DMS53 (cell line): Measurements from ENCODE around the gene DAB2.

Source experiments
- DNase-seq: peaks from one replicate; lab custom pipeline; 2025; lab: John Stamatoyannopoulos, UW

The DAB2 gene

DNA sequence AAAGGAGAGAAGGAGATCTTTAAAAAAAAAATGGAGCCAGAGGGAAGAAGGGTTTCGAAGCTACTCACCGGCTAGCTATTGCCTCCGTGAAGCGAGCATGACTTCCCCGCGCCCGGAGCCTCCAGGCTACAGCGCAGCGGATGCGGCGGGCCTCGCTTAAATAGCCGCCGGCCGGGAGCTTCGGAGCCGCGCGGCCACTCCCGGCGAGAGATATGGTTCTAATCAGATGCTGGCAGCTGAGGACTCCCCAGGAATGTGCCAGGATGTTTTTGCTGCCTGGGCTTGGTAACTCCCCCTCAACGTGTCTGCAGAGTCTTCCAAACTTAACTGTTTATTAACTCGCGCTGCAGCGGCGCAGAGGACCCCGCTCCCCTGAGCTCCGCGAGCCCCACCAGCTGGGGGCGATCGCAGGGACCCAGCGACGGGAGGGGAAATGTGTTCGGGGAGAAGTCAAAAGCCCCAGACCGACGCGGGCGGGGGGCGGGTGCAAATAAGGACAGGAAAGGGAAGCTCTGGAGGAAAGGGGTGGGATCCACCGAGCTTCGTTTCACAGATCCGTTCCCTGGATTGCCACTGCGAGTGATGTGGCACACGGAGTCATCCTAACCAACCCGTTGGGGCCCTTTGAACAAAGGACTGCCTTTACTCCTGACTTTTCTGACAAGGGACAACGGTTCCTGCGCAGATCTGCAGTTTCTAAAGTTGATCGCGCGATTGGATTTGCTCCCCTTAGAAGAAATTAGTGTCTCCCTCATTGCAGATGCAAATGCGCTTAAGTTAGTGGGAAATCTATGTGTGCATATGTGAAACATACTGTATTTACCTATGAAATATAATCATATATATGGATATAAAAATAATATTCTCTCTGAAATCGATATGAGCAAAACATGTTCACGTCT lies at the start of gene DAB2:
DAB2 (minus strand) TSS at position 245 of the 902 bp plus-strand sequence. CDS start 30,660 bp downstream, outside the sequence.
- DNase-seq, result peak; percentile 83

- DNase-seq, result no peak
Observed at GRCh38 chr5:39473156-39473775, 48.5 kb upstream of the DAB2 start.

DNA sequence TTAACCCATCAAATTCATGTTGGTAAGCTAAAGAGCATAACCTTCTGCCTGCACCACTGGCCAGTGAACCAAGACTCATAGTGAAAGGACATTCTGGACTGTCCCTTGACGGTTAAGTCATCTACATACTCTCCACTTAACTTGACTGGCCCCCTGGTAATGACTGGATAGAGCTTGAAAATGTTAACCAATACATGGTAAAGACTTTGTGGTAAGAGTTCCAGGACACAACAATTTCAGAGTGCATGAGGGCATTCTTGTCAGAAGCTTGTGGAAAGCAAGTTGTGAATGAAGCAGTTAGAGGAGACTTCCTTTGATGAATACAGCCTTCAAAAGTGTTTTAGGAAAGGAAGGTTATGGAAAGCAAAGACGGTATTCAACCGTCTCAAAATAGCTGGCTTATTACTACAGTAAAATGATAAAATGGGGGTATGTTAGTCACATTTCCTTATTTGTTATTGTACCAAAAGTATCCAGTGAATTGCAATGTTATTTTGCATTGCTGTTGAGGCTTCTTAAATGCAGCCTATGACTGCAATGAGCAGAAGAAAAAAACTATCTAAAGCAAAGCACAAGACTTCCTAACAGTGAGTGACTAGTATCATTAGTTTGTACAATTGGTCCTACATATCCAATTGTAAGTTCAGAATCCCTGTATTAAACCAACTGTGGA lies 47.2 kb upstream of the DAB2 start:
- DNase-seq, result no peak

- no peak for DNase-seq
Observed at GRCh38 chr5:39470811-39471210, 46.0 kb upstream of the DAB2 start.

- no peak for DNase-seq
Observed at GRCh38 chr5:39469777-39470415, 45.1 kb upstream of the DAB2 start.

DNA sequence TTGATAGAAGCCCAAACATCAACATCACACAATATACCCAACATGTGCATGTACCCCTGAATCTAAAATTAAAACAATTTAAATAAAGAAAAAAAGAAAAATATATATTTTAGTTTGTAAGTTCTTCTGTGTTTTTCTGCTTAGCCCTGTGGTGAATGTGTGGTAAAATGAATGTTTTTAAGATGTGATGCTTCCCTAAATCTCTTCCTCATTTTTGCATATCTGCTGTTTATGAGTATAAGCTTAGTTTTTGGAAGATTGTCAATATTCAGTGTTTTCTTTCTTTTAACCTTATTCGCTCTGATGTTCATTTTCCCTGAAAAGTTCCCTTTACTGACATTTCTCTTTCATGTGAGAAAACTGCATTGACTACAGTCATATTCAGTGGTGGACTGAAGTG lies 44.4 kb upstream of the DAB2 start:
- no peak for DNase-seq

DNA sequence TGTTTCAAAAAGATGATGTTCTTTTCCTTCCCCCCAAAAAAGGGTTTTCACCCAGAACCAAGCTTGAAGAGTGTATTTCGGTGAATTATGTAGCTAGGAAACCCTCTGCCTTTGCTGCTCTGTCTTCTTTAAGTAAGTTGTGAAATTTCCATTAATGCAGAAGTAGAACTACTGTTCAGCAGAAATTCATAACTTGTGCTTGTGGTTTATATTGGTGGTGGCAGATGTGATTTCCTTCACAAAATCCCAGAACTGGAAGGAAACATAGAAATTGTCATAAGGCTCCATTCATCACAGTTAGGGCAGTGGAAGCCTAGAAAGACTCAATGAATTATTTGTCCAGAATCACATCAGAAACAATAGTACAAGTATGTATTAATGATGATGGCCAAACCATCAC lies 42.1 kb upstream of the DAB2 start:
- DNase-seq, result no peak

GRCh38 chr5:39465843-39466242 lies 41.1 kb upstream of the DAB2 start:
- DNase-seq, result no peak

DNA sequence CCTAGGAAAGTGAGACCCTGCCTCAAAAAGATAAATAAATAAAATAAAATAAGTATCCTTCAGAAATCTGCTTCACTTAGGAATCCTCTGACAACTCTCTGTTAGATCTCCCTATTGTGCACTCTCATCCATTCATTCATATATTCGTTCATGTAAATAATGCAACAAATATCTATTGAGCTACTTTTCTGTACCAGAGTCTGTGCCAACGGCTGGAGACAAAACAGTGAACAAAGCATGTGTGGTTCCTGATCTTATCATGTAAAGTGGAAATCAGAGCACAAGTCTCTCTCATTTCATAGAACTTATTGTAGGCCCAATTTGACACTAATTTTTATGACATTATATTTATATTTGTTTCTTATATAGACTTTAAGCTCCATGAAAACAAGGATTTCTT lies 40.3 kb upstream of the DAB2 start:
- no peak for DNase-seq

DNA sequence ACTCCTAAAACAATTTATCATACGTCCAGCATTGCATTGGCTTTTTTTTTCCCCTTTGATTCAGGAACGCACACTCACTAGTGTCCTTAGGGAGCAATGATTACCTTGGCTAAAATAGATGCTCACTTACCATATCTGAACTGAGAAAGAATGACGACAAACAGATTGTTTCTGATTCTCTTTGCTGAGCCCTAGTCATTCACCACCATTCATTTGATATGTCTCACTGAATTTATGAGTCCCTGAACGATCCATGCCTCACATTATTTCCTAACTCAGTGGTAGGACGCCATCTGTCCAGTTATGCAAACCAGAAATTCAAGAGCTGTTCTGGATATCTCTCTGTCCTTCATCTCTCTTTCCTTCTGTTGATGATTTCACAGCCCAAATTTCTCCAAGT lies 39.3 kb upstream of the DAB2 start:
- DNase-seq, result no peak

DNA sequence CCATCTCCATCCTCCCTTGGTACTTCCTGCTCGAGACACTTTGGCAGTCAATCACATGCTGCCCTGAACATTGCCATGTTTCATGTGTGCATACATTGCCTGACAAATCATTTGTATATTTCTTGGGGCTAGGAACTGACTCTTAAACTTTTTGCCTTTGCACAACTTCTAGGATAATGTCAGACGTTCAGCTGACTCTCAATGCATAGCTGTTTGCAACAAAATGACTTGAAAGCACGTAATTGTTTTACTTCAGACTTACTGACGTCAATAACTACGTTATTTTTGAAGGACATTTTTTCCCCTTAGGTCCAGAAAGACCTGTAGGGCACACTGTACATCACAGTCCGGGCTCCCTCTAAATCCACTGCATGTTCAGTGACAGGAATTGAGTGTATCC lies 37.4 kb upstream of the DAB2 start:
- DNase-seq, result no peak

DNA sequence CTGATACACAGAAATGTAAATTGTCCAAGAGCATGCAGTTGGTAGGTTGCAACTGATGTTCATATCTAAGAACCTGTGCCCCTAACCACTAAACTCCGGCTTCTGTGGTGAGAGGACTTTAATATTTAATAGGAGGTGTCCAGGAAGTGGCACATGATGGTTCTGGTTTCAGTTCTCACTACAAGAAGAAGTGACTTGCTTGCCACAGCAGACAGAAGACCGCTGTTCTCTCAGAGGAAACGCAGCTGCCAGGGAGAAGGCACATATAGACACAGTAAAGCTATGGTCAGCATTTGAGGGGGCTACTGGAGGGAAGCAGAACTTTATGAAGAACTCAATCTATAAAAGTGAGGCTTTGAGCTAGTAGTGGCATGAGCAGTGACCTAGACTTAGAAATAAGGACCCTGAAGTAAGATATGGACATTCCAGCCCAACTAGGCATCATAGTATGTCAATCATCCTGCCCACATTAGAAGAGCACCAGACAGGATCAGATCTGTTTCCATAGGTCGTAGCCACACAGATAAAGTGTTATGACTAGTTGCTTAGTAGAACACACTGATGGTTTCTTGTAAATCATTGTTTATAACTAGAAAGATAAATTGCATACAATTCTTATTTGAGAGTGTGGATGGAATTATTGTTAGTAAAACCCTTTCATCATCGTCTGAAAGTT lies 36.4 kb upstream of the DAB2 start:
- no peak for DNase-seq

DNA sequence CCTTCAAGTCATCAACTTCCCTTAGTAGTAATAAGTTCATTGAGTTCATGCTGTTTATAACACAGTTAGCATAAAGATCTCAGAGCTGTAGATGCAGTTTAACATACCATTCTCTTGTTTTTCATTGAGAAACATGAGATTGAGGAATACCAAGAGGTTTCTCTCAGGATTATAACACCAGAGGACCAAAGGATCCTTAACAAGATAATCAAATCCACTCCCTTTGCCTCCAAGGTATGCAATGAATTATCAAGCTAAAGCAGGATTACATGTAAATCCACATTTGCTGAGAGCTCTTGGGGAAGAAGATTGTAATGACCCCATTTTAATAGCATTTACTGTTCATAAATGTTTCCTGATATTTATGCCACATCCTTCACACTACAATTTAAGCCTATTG lies 35.1 kb upstream of the DAB2 start:
- no peak for DNase-seq

DNA sequence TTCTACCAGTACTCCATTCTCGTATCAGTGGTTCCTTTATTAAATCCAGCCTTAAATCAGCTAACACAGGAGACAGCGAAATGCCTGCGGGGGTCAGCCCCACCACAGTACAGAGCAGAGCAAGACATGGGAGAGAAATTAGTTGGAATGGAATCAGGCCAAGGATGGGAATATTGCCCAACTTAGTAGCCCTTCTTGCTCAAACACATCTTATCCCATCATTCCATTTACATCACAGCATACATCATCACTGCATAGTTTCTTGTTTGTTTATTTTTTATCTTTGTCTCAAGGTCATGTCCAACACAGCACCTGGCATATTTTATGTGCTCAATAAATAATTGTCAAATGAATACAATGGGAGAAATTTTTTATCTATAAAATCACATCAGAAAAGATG lies 34.3 kb upstream of the DAB2 start:
- DNase-seq, result no peak

DNA sequence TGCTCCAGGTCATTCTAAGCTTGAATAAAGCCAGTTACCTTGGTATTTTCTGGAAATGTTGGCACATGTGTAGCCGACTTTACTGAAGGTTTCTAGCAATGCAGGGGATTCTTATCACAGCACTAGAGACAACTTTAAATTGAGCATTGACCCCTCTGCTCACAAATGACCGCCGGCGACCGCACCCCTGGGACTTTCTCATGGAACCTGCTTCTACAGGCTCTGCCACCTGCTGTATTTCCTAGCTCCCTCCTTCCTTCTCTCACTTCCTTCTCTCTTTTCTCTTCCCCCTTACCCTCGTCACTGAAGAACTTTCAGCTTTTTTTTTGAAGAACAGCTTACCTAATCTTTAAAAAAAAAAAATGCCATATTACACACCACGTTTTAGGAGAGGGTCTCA lies 30.9 kb upstream of the DAB2 start:
- no peak for DNase-seq

GRCh38 chr5:39453606-39454005 lies 28.8 kb upstream of the DAB2 start:
- no peak for DNase-seq

GRCh38 chr5:39452846-39453245 lies 28.1 kb upstream of the DAB2 start:
- DNase-seq, result no peak

GRCh38 chr5:39451276-39451941 lies 26.6 kb upstream of the DAB2 start:
- DNase-seq, result no peak

DNA sequence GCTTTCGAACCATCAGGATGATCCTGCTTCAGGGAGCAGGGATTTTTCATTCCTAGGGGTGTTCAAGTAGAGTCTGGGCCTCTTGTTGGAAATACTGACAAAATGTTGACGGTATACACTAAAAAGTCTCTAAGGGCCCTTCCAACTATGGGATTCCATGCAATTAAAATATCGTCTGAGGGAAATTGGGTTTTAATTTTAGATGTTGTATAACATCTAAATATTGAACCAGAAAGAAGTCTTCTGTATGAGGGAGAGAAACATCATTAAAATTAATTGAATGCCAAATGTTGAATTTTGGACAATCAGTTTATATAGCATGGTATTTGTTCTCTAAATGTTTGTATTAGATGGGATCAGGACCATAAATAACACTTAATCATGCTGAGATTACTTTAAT lies 25.7 kb upstream of the DAB2 start:
- no peak for DNase-seq

DNA sequence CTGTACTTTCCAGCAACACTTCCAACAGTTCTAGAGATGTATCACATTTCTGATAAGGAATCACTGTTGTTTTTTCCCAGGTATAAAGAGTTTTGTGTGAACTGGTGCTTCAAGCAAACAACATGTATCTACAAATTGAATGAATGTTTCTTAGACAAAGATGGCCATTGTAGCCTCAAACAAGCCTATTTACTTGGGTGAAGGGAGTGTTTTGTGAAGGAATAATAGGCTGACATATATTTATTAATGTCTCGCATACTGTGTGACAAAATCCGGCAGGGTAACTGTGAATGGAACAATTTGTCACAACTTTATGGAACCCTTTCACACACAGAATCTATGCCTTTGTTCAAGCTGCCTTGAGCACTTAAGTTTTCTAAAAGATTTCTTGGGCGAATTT lies 24.8 kb upstream of the DAB2 start:
- DNase-seq, result no peak

- peak; percentile 19 for DNase-seq
Observed at GRCh38 chr5:39448506-39449128, 23.8 kb upstream of the DAB2 start.
